Measurements from ENCODE around the gene CRYBG1.
"Not testable (repeated sequence)": the region's sequence is repeated elsewhere in the genome, so short reads cannot be mapped to it uniquely, and the experiment has no call there.

CRYBG1 gene

GRCh38 chr6:106508277-106508676, 147.8 kb downstream of the CRYBG1 start:
- DNase-seq (ENCODE audit: low spot score), result no peak

- no peak for DNase-seq (ENCODE audit: low spot score)
Measured at GRCh38 chr6:106508834-106509233, 148.3 kb downstream of the CRYBG1 start.

GRCh38 chr6:106509420-106510089, 149.0 kb downstream of the CRYBG1 start:
- no peak for DNase-seq (ENCODE audit: low spot score)

GRCh38 chr6:106510090-106510970, 149.8 kb downstream of the CRYBG1 start:
- peak; percentile 70 for DNase-seq (ENCODE audit: low spot score)

- peak; percentile 36 for DNase-seq (ENCODE audit: low spot score)
Measured at GRCh38 chr6:106511288-106512047, 151.0 kb downstream of the CRYBG1 start.

- DNase-seq (ENCODE audit: low spot score), result peak; percentile 56
Measured at GRCh38 chr6:106512048-106512967, 151.8 kb downstream of the CRYBG1 start.

- no peak for DNase-seq (ENCODE audit: low spot score)
Measured at GRCh38 chr6:106512968-106513574, 152.6 kb downstream of the CRYBG1 start.

- DNase-seq (ENCODE audit: low spot score), result no peak
Measured at GRCh38 chr6:106513808-106514582, 153.5 kb downstream of the CRYBG1 start.

GRCh38 chr6:106514583-106514885, 154.0 kb downstream of the CRYBG1 start:
- no peak for DNase-seq (ENCODE audit: low spot score)

- not testable (repeated sequence) for DNase-seq (ENCODE audit: low spot score)
Measured at GRCh38 chr6:106515582-106515981, 155.1 kb downstream of the CRYBG1 start.

- no peak for DNase-seq (ENCODE audit: low spot score)
Measured at GRCh38 chr6:106516616-106517015, 156.1 kb downstream of the CRYBG1 start.

GRCh38 chr6:106517706-106518105, 157.2 kb downstream of the CRYBG1 start:
- DNase-seq (ENCODE audit: low spot score), result no peak

GRCh38 chr6:106518748-106519147, 158.2 kb downstream of the CRYBG1 start:
- DNase-seq (ENCODE audit: low spot score), result no peak

- DNase-seq (ENCODE audit: low spot score), result no peak
Measured at GRCh38 chr6:106519460-106520394, 159.2 kb downstream of the CRYBG1 start.

- DNase-seq (ENCODE audit: low spot score), result no peak
Measured at GRCh38 chr6:106520711-106521401, 160.3 kb downstream of the CRYBG1 start.

- DNase-seq (ENCODE audit: low spot score), result no peak
Measured at GRCh38 chr6:106522562-106523250, 162.2 kb downstream of the CRYBG1 start.

- no peak for DNase-seq (ENCODE audit: low spot score)
Measured at GRCh38 chr6:106525107-106525881, 164.8 kb downstream of the CRYBG1 start.
